HG03064 (cell line): ENCODE data around the gene METAP1.
"Not testable (repeated sequence)": the region's sequence is repeated elsewhere in the genome, so short reads cannot be mapped to it uniquely, and the experiment has no call there.

Experiments used
- ATAC-seq: cut with Tn5 transposase; IDR thresholded peaks from one replicate; pipeline ENCODE4 v1.9.1; 2021; ENCODE audit warnings: low read depth; ENCODE audit not compliant: unreplicated experiment

METAP1 gene

DNA sequence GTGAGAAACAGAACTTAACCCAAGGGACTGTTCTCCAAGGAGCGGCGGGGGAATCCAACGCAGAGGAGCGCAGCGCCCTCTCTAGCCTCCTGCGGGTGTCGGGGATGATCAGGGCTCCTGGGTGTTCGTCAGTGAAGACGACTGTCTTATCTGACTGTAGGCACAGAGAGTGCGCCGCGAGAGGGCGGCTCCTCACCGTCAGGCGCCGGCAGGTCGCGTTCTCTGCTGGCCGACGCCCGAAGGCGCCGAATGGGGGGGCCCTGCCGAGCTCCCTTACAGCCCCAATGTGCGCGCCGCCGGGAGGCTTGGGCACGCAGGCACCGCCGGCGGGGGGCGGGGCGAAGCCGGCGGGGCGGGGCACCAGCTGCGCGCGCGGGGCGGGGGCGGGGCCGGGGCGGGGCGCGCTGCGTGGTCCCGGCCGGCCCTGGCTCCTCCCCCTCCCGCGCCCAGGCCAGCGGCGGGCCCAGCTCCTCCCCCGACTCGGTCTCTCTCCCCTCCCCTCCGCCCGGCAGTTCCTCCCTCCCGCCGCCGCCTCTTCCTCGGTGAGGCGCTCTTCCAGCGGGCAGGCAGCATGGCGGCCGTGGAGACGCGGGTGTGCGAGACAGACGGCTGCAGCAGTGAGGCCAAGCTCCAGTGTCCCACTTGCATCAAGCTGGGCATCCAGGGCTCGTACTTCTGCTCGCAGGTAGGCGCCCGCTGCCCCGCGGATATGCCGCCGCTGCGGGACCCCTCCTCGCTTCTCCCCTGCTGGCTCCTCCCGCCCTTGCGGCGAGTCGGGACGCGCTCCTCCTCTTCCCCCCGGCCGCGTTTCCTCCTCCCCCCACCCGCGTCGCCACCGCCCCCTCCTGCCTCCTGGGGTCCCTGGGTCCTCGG is at the start of gene METAP1:
Gene METAP1 (plus strand): TSS at position 539 of the 873 bp plus-strand sequence. CDS start 33 bp downstream, at position 572.
- peak; percentile 91 for ATAC-seq

DNA sequence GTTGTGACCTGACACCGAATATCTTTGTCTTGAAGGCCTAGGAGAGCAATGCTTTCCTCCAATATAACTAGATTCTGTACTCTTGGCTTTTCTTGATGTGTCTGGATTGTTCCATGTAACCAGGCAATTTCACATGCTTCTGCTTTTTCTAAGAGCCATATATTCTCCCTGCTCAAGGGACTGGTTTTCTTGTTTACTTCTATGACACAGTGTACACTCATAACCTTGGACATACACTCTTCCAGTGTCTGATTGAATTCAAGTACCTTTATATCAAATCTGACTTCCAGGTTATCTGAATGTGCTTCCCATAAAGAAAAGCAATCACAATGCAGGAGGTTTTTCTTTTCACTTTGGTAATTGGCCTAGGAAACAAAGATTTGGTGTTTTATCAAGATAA is 49.2 kb upstream of the METAP1 start:
- no peak for ATAC-seq

DNA sequence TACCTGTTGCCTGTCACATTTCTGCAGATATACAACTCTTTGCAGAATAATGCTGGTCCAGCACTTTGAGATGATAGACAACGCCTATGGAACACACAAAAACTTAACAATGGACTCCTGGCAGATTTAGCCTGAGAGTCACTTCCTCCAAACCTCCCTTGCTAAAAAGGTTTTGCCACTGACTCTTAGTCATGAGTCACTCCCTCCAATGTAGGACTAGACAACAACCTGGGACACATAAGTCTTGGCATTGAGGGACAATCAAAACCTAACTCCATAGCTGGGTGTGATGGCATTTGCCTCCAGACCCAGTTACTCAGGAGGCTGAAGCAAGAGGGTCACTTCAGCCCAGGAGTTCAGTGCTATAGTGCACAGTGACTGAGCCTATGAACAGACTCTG is 44.6 kb upstream of the METAP1 start:
- no peak for ATAC-seq

DNA sequence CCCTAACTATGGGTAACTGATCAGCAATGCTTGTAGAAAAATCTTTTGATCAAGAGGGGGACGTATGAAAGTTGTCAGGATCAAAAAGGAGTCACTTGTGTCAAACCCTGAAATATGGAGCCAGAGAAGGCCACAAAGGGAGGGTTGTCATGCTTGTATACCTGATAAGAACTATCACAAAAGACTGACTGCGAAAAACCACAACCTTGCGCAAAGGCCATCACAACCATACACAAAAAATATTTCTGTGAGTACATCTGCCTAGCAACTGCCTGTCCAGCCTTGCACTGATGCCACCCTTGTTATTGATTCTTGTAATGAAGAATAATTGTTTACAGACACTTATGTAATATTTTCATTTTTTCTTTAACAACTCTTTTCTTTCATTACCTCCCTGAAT is 43.8 kb upstream of the METAP1 start:
- no peak for ATAC-seq

DNA sequence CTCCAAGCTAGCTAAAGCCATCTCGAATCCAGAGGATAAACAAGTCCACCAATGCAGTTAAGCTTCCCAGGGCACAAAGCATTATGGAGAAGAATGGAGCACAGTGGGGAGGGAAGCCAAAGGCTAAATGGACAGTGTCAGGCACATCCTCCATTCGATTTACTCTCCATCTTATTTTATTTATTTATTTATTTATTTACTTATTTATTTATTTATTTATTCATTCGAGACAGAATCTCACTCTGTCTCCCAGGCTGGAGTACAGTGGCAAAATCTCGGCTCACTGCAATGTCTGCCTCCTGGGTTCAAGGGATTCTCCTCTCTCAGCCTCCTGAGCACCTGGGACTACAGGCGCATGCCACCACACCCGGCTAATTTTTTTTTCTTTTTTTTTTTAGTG is 40.3 kb upstream of the METAP1 start:
- no peak for ATAC-seq

DNA sequence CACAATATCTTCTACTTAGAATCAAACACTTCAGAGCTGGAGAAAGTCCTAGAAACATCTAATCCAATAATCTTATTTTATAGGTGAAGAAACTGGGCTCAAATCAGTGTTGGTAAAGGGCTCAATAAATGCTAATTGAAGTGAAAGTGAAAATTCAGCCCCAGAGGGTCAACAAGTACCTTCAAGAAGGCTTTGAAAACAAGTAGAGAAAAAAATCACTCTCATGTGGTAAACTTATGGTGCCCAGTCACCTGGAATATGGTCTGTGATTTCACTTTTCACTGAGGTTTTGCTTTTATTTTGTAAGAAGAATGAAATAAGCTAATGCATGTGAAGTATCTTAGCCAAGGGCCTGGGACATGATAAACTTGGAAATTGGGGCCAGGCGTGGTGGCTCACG is 37.5 kb upstream of the METAP1 start:
- no peak for ATAC-seq

DNA sequence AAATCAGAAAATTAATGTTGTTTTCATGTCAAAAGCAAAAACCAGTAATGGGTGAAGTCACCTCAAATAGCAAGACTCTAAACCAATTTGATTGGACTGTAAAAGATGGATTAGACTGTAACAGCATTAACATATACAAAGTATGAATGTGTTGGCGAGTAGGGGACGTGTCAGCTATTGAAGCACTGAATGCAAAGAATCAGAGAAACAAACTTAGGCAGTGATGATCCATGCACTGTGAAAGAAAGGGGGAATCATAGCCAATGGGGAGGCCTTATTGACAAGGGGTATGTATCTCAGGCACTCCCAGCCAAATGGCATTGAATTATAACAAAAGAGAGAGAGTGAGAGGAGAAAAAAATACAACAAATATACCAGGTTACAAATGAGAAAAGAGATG is 36.1 kb upstream of the METAP1 start:
- ATAC-seq, result no peak

DNA sequence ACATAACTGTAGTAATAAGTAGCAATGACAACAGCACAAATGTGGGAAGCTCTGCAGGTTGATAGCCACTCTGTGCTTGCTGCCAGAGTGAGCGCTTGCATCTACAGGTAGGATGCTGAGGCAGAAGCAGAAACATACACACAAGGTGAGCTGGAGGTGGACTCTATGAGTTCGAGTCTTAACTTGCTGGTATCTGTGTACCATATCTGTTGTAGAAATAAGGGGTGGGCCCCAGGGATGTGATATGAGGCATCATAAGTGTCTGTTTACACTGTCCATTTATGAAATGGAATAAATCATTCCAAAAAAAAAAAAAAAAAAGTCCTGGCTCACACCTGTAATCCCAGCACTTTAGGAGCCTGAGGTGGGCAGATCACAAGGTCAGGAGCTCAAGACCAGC is 33.8 kb upstream of the METAP1 start:
- no peak for ATAC-seq

DNA sequence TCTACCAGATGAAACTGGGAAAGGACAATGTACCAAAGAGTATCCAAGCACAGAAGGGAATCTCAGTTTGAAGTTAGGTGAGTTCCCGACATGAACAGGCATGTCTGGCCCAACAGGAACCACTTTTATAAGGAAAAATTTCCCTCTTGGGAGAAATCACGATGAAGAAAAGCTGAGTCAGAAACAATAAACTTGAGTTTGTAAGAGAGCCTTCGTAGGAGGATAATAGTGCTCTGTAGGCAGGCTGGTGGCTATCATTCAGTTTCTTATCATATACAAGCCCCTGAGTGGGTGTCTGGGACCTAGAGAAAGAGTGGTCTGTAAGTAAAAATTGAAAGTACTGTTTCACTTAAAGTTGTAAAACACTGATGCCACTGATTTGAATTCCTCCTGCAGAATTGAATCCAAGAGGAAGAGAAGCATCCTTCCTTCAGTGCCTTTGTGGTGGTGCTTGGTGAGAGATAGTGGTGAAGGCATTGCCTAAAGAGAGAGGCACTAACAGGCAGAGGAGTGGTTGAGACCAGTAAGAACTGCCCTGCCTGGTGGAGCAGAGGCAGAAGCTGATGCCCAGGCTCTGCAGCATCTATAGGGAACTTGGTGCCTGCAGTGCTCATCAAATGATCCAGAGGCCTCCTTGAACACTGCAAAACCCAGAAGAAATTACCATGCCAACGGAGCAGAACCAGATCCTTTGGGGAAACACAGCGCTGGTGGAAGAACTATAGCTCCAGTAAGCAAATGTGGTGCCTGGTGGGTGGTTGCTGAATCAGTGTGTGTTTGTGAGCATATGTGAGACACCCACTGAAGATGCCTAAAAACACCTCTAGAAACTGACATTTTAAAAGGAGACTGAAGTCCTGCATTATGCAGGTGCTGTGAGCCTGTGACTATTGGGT is 31.7 kb upstream of the METAP1 start:
- ATAC-seq, result no peak

DNA sequence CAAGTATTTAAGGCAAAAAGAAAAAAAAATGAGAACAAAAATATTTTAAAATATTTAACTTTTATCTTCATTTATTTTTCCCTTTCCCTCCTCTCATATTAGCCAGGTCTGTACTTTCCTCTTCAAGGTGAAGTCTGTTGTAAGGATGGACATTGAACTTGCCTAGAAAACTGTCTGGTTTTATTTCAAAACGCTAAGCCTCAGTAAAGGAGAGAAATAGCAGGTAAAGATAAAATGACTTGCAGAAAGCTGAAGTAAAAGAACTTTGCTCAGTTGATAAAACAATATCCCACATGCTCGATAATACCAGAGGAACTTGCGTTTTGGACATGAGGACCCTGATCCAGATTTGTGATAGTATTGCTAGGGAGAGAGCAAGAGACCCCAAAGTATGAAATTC is 28.6 kb upstream of the METAP1 start:
- ATAC-seq, result no peak

DNA sequence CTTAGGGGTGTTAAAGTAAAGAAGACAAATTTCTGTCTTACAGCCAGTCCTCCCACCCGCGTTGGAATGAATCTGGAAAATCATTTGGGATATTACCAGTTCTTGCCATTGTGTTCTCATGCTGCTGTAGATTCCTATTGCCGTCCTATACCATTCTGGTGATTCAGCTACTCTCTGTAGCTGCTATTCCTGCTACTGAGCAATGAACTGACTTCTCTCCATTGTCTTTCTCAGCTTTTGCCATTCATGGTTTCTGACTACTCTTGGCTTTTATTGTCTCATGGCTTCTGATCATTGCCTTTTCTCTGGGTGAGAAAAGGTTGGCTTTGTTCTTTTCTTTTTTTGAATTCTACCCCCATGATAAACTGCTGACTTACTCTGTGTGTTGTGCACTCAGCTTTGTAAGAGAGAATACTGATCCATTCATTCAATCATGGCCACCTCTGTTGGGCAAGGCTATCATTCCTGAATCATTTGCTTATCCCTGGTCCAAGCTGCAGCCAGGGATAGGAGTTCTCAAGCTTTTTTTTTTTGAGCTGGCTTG is 27.7 kb upstream of the METAP1 start:
- no peak for ATAC-seq

DNA sequence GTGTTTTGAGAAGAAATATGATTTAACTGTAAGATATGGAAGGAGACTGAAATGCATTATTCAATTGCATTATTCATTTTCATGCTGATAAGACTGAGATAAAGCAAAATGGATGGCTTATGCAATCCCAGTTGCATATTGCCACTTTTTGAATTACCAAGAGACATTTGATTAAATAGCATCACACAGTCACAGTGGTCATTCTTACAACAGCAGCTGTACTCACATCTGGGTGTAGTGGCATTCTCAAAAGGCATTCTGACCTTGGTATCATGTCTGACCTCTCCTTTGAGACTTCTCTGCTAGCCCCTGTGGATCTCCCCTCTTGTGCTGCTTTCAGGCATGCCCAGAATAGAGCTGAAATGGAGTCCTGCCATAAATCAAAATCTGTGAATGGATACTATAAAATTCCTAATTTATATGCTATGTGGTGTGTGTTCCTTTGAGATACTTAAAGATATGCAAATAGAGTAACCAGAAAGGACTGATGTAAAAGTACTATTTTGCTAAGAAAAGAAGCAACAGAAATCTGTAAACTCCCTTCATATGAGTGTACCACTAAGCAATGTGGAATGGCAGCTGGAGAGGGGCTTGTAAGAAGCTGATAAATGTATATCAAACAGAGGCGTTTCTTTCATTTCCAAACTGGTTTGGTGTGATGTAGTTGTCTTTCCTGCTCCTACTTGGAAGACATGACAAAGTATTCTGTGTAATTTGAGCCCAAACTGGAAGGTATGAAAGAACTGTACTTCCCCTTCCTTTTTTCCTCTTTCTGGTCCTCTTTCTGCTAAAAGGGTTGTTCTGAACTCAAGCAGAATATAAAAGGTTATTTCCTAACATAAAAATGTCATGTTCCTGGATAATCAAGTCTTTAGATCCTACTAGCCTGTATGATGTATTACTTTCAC is 25.4 kb upstream of the METAP1 start:
- no peak for ATAC-seq

DNA sequence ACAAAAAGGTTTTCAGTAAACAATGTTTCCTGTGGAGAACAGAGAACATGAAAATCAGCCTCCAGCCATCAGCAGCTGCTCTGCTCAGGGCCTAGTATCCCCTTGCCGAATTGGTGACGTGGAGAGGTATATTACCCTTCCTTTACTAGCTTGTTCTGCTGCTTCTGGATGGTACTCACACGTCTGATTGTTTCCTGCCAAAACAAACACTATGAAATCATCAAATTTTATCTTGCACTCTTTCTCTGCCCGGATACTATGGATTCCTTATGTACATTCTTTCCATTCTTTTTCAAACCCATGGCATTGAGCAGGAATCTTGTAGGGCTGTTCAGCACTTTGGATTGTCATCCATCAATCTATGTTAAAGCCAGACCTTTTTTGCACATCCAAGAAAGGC is 18.8 kb upstream of the METAP1 start:
- no peak for ATAC-seq

DNA sequence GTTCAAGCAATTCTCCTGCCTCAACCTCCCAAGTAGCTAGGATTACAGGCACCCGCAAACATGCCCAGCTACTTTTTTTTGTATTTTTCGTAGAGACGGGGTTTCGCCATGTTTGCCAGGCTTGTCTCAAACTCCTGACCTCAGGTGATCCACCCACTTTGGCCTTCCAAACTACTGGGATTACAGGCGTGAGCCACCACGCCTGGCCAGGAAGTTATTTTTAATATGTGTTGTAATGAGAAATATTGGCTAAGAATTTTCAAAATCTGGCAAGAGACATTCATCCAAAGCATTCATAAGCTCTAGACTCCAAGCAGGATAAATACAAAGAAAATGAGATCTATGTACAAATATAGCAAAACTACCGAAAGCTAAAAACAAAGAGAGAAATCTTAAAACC is 18.0 kb upstream of the METAP1 start:
- no peak for ATAC-seq

DNA sequence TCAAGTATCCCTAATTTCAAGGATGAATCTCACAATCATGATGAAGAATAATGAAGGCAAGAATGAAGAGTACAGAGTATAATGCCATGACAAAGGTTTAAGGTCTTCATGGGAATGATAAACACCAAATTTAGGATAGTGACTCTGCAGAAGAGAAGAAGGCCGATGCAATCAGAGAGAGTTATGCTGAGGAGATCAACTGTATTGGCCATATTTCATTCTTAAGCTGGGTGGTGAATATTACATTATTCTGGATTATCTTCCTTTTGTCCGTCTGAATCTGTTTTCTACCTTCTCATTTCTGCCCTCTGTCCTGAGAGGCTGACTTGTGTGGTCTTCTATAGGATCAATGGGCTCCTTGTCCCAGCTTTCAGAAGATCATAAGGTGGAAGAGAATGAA is 7.8 kb upstream of the METAP1 start:
- no peak for ATAC-seq

DNA sequence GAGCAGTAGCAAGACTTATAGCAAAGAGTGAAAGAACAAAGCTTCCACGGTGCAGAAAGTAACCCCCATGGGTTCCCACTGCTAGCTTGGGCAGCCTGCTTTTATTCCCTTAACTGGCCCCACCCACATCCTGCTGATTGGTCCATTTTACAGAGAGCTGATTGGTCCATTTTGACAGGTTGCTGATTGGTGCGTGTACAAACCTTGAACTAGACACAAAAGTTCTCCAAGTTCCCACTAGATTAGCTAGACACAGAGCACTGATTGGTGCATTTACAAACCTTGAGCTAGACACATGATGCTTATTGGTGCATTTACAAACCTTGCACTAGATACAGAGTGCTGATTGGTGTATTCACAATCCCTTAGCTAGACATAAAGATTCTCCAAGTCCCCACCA is 2.7 kb upstream of the METAP1 start:
- ATAC-seq, result not testable (repeated sequence)

DNA sequence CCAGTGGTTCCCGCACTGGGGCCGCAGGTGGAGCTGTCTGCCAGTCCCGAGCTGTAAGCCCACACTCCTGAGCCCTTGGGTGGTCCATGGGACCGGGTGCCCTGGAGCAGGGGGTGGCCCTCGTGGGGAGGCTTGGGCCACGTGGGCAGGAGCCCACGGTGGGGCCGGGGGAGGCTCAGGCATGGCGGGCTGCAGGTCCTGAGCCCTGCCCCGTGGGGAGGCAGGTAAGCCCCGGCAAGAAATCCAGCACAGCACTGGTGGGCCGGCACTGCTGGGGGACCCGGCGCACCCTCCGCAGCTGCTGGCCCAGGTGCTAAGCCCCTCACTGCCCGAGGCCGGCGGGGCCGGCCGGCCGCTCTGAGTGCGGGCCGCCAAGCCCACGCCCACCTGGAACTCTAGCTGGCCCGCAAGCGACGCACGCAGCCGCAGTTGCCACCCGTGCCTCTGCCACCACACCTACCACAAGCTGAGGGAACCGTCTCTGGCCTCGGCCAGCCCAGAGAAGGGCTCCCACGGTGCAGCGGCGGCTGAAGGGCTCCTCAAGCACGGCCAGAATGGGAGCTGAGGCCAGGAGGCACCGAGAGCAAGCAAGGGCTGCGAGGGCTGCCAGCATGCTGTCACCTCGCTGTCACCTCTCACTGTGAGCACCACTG is 2.0 kb upstream of the METAP1 start:
- ATAC-seq, result no peak

DNA sequence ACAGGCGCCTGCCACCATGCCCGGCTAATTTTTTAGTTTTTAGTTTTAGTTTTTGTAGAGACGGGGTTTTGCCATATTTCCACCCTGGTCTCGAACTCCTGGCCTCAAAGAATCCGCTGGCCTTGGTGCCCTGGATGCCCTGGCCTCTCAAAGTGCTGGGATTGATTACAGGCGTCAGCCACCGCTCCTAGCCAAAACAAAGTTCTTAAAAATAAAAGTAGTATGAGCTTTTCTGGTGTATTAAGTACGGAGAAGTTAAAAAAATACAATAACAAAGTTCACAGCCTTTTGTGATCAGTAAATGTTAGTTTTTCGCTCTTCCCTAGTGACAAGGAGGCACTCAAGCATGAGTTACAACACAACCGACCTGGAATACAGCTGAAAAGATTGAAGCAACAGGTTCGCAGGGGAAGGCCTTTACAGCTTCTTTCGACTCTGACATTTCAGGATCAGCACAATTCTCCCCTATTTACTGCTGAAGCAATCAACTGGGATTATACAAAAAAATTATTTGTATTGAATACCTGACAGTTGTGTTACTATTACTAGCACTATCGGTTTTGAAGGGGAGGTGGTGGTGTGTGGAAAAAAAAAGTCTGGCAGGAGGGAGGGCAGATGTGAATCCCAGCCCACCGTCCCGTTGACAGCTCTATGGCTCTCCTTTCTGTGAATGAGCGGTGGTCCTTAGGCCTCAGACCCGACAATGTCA is 893 bp upstream of the METAP1 start:
- no peak for ATAC-seq

DNA sequence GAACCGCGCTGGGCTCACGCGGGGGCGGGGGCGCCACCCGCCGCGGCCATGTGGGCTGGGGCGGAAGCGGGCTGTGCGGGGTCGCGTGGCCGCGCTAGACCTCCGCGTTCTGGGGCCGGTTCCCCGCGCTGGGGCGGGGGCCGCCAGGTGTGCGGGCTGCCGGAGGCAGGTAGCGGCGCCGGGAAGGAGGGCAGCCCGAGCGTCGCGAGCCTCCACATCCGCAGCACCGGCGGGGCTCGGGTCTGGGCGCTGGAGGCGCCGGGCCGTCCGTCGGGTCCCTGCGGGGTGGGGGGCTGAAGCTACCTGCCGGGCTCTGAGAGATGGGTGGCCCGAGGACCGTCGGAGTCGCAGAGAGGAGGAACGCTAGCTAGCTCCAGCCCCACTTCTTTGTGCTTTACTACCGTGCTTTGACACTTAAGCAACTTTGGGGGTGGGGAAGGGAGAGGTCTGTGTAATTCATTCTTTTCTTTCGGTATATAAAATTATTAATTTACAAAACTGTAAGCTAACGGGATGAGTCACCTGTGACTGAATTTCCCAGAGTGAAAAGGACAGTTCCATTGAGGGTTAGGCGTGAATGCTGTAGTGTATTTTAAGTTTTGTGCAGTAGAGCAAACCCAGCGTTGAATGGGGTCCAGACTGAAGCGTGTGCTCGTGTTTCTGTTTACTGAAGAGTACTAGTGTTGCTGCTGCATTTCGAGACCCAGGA is 689 bp downstream of the METAP1 start:
- peak; percentile 28 for ATAC-seq
